Measurements from ENCODE around the gene TMEM135.
"Not testable (repeated sequence)": the region's sequence is repeated elsewhere in the genome, so short reads cannot be mapped to it uniquely, and the experiment has no call there.

Gene TMEM135

DNA sequence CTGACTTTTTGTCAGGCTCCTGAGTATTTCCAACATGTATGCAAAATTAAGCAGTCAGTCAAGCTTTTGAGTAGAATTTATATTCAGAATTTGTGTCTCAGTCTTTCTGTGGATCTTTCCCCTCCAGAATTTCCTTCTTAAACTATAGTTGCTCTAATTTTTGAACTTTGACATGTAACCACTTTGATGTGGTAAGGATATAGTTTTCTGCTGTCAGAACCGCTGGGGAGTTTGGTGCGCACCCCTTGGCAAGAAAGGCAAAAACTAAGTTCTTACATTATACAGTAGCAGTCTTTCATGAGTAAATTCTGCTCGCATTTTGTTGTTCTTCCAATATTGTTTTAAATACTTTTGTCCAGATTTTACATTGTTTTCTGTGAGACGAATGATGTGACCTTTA, 105.9 kb downstream of the TMEM135 start:
- DNase-seq: no peak

- DNase-seq: no peak
These were observed 106.5 kb downstream of the TMEM135 start for GRCh38 chr11:87144252-87144651.

- no peak for DNase-seq
These were observed 111.0 kb downstream of the TMEM135 start for GRCh38 chr11:87148749-87149148.

GRCh38 chr11:87149782-87150181, 112.0 kb downstream of the TMEM135 start:
- not testable (repeated sequence) for DNase-seq

- DNase-seq: peak; percentile 12
These were observed 113.2 kb downstream of the TMEM135 start for GRCh38 chr11:87150936-87151335.

DNA sequence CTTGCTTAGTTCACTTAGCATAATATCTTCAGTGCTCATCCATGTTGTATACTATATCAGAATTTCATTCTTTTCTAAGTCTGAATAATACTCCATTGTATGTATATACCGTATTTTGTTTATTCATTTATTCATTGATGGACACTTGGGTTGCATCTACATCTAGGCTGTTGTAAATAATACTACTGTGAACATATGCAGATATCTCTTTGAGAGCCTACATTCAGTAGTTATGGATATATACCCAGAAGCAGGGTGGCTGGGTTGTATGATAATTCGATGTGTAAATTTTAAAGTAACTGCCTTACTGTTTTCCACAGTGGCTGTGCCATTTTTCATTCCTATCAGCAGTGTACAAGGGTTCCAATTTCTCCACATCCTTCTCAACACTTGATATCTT, 116.5 kb downstream of the TMEM135 start:
- DNase-seq: no peak

GRCh38 chr11:87156970-87157369, 119.2 kb downstream of the TMEM135 start:
- no peak for DNase-seq

DNA sequence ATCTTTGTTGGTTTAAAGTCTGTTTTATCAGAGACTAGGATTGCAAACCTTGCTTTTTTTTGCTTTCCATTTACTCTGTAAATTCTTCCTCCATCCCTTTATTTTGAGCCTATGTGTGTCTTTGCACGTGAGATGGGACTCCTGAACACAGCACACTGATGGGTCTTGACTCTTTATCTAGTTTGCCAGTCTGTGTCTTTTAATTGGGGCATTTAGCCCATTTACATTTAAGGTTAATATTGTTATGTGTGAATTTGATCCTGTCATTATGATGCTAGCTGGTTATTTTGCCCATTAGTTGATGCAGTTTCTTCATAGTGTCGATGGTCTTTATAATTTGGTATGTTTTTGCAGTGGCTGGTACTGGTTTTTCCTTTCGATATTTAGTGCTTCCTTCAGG, 131.3 kb downstream of the TMEM135 start:
- not testable (repeated sequence) for DNase-seq

DNA sequence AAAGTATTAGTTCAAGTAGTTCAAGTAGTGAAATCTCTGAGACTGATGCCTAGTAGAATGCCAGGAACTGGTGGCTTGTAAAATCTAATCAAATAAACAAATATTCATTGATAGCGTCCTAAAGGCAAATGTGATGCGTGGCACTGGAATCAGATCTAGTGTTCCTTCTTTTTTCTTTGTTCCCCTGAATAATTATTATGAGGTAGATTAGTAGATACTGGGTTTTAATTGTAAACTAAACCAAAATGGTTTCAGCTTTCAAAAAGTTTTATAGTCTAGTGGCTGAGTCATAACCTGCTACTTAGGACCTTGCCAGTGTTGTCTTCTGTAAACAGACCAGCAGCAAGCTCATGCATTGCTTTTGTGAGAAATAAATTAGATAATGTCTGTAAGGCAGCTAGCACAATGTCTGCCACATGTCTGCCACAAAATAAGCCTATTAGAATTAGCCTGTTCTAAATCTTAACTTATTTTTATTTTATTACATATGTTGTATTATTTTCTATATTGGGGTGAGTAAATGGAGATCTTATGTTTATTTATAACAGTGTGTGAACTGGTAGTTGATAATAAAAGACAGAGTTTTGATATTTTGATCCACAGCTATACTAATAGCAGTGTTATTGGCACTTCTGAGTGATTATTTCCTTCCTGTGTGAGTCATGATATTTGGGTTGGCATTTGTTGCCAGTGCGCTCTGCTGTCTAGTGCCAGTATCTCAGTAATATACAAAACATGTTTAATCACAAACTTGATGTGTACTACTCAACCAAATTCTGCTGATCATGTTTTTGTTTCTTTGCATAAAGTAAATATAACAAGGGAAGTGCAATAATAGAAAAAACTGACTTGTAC, 135.7 kb downstream of the TMEM135 start:
- peak; percentile 56 for DNase-seq

- peak; percentile 28 for DNase-seq
These were observed 137.1 kb downstream of the TMEM135 start for GRCh38 chr11:87174870-87175269.

DNA sequence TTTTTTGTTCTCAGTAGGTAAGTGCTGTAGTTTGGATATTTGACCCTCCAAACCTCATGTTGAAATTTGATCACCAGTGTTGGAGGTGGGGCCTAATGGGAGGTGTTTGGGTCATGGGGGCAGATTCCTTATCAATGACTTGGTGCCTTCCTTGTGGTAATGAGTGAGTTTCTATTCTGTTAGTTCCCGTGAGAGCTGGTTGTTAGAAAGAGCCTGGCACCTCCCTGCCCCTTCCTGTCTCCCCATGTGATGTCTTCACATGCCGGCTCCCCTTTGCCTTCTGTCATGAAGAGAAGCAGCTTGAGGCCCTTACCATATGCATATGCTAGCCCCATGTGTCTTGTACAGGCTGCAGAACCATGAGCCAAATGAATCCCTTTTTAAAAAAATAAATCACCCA, 138.3 kb downstream of the TMEM135 start:
- DNase-seq: peak; percentile 39

GRCh38 chr11:87179621-87180020, 141.9 kb downstream of the TMEM135 start:
- DNase-seq: no peak

DNA sequence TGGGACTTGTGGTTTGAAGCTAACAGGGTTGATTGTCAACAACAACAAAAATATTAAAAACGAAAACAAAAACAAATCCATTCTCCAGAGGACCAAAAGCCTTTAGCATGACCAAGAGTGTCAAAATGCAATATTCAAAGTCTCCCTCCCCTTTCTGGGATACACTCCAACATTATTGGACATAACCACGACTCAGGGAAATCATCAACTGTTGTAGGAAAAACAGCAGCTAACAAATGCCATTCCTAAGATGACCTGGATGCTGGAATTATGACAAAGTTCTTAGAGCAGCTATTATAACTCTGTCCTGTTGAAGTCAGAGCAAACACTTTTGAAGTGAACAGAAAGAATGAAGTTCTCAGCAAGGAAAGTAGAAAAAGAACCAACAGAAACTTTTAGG, 143.0 kb downstream of the TMEM135 start:
- peak; percentile 72 for DNase-seq

DNA sequence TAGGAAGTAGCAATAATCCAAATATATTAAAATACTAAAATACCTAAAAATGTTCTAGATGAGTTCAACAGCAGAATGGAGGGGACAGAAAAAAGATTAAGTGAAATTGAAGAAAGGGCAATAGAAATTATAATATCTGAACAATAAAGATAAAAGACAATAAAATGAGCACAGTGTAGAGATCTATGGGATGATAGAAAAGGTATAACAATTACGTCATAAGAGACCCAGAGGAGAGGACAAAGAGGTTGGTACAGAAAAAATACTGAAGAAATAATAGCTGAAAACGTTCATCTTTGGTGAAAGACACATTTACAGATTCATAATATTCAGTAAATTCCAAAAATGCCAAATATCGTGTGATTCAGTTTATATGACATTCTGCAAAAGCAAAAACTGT, 143.4 kb downstream of the TMEM135 start:
- no peak for DNase-seq

- no peak for DNase-seq
These were observed 147.5 kb downstream of the TMEM135 start for GRCh38 chr11:87185228-87185627.

GRCh38 chr11:87187076-87187475, 149.3 kb downstream of the TMEM135 start:
- DNase-seq: no peak

- DNase-seq: no peak
These were observed 150.2 kb downstream of the TMEM135 start for GRCh38 chr11:87187930-87188329.

GRCh38 chr11:87188396-87188795, 150.7 kb downstream of the TMEM135 start:
- DNase-seq: not testable (repeated sequence)

DNA sequence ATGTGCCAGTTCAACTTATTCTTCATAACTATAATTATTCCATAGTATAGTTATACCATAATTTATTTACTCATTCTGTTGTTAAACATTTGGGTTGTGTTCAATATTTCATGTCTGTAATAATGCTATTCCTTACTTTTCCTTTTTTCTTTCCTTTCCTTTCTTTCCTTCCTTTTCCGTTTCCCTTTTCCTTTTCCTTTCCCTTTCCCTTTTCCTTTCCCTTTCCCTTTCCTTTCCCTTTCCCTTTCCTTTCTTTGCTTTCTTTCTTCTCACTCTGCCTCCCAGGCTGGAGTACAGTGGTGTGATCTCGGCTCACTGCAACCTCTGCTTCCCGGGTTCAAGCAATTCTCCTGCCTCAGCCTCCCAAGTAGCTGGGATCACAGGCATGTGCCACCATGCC, 151.2 kb downstream of the TMEM135 start:
- DNase-seq: not testable (repeated sequence)

DNA sequence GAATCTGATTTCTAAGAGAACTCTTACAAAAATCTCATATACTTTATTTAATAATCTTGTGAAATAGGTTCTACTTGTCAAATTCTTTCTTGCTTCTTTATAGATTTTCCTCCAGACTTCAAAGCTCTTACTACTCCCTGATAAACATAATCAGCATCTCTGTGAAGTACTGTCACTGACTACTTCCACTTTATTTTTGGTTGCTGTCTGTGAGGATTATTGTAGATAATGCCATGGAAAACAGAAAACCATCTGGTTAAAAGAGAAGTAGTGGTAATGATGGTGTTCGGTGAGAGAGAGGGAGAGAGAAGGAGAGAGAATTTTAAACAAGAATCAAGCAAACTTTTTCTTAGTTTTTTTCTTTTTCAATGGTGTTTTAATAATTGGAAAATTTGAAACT, 152.3 kb downstream of the TMEM135 start:
- no peak for DNase-seq

DNA sequence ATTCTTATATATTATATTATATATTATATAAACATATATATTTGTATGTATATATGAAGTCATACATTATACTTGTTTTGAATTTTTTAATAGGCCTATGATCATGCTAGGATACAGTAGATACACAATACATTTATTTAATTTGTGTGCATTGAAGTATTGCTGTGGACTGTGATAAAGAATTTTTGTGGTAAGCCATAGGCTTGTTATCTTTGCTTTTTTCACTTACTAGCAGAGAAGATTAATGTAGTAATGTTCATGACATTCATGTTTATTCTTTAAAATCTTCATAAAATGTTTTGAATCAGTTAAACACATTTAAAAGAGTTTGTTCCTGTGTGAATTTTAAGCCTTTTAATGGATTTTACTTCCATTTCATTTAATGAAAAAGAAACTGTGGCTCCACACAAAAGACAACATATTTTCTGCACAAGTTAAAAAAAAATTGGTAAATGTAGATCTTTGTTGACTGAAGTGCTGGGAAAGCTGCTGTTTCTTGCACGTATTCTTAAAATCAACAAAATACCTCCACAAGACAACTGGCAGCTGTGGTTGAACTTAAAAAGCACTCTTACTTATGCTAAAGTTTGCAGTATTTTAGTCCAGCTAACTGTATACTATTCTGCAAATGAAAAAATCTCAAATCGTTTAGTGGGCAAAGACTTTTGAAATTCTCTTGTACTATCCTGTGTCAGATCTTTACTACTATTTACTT, 156.2 kb downstream of the TMEM135 start:
- no peak for DNase-seq

GRCh38 chr11:87194985-87195820, 157.5 kb downstream of the TMEM135 start:
- DNase-seq: no peak

- DNase-seq: no peak
These were observed 160.6 kb downstream of the TMEM135 start for GRCh38 chr11:87198266-87198881.

Measured in fibroblast of skin of back (primary cell).